Chondrocyte (in vitro differentiated cells): ENCODE data around the gene ITGA3. TPM values are rescaled to one million over a fixed set of nuclear protein-coding genes. Genes with fewer than 3 reads are reported as not detected.

Source experiments
- DNase-seq: peaks from one replicate; pipeline ENCODE4 v3.0.0; 2021; ENCODE audit warnings: mixed read lengths, low spot score
- H3K27ac Mint-ChIP-seq: one replicate; pipeline ENCODE4 v1.8.0; 2021; ENCODE audit warnings: mild to moderate bottlenecking, moderate library complexity, mixed read lengths; ENCODE audit not compliant: unreplicated experiment
- H3K27me3 Mint-ChIP-seq: 2 replicates; pipeline ENCODE4 v1.8.0; 2021; ENCODE audit warnings: low read depth, mixed read lengths
- H3K36me3 Mint-ChIP-seq: 2 replicates; pipeline ENCODE4 v1.8.0; 2021; ENCODE audit warnings: low read depth, mixed read lengths
- H3K4me1 Mint-ChIP-seq: 2 replicates; pipeline ENCODE4 v1.8.0; 2021; ENCODE audit warnings: low read depth, mild to moderate bottlenecking, mixed read lengths
- H3K4me3 Mint-ChIP-seq: one replicate; pipeline ENCODE4 v1.8.0; 2021; ENCODE audit warnings: mild to moderate bottlenecking, moderate library complexity, mixed read lengths; ENCODE audit not compliant: unreplicated experiment
- H3K9me3 Mint-ChIP-seq: 2 replicates; pipeline ENCODE4 v1.8.0; 2021; ENCODE audit warnings: low read depth, mixed read lengths
- CTCF ChIP-seq: fragments of 200-600 bp; sonication (generic); IDR thresholded peaks from 2 replicates; pipeline ENCODE4 v1.5.0; 2021; ENCODE audit warnings: antibody characterized with exemption, mild to moderate bottlenecking, moderate library complexity
- total RNA-seq: library from RNA; stranded (reverse); gene quantifications from 3 replicates; pipeline ENCODE4 v1.2.1, GENCODE V29; 2021

The ITGA3 gene
- total RNA-seq, 1 donor from 2014 or later = 216 TPM

GRCh38 chr17:50028736-50029120, 27.2 kb upstream of the ITGA3 start:
- no peaks in the 10 kb centered on the region for H3K27me3 Mint-ChIP-seq
- H3K4me1 Mint-ChIP-seq = peaks cover 53% of the 10 kb centered on the region
- TF ChIP-seq CTCF = no peak
- peak overlapping the region; percentile 100 for H3K27ac Mint-ChIP-seq
- H3K9me3 Mint-ChIP-seq = no peaks in the 10 kb centered on the region
- peak overlapping the region; percentile 77 for H3K4me3 Mint-ChIP-seq
- DNase-seq = peak; percentile 60
- no peaks in the 10 kb centered on the region for H3K36me3 Mint-ChIP-seq

- no peak for TF ChIP-seq CTCF
- DNase-seq = peak; percentile 76
- no peak overlapping the region for H3K4me3 Mint-ChIP-seq
- peaks cover 57% of the 10 kb centered on the region for H3K4me1 Mint-ChIP-seq
- H3K27ac Mint-ChIP-seq = peak overlapping the region; percentile 100
- H3K27me3 Mint-ChIP-seq = no peaks in the 10 kb centered on the region
- no peaks in the 10 kb centered on the region for H3K9me3 Mint-ChIP-seq
- no peaks in the 10 kb centered on the region for H3K36me3 Mint-ChIP-seq
These were observed 26.7 kb upstream of the ITGA3 start for GRCh38 chr17:50029185-50029584.

- TF ChIP-seq CTCF = no peak
- Mint-ChIP-seq H3K9me3 (no peaks in the 10 kb centered on the region), H3K4me3 (no peak overlapping the region), H3K27me3 (no peaks in the 10 kb centered on the region), H3K36me3 (no peaks in the 10 kb centered on the region), H3K27ac (peak overlapping the region; percentile 76), H3K4me1 (peaks cover 76% of the 10 kb centered on the region)
- peak; percentile 25 for DNase-seq
These were observed 22.6 kb upstream of the ITGA3 start for GRCh38 chr17:50033316-50033715.

GRCh38 chr17:50034498-50035364, 21.2 kb upstream of the ITGA3 start:
- Mint-ChIP-seq H3K36me3 (no peaks in the 10 kb centered on the region), H3K9me3 (no peaks in the 10 kb centered on the region), H3K27ac (no peak overlapping the region), H3K27me3 (no peaks in the 10 kb centered on the region), H3K4me3 (no peak overlapping the region), H3K4me1 (peaks cover 68% of the 10 kb centered on the region)
- no peak for TF ChIP-seq CTCF
- DNase-seq = peak; percentile 50

DNA sequence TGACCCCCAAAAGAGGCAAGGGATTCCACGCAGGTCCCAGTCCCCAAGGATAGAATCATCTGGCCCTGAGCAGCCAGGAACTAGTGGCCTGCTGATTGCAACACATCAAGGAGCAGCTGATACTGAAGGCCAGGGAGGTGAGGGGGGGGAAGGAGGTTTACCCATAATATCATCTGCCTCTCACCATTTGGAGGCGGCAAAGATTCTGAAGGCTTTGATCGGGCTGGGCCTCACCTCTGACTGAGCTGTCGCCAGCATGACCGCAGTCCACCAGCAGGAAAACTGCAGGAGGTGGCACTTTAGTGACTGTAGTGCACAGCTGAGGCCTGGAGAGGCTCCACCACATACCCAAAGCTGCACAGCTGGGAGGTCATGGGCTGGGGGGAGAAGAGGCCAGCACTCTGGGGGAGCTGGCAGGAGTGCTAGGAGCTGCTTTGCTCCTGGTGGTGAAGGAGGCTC, 20.5 kb upstream of the ITGA3 start:
- Mint-ChIP-seq H3K9me3 (no peaks in the 10 kb centered on the region), H3K27me3 (no peaks in the 10 kb centered on the region), H3K36me3 (no peaks in the 10 kb centered on the region), H3K4me3 (no peak overlapping the region), H3K4me1 (peaks cover 66% of the 10 kb centered on the region), H3K27ac (no peak overlapping the region)
- peak; percentile 24 for TF ChIP-seq CTCF
- DNase-seq = peak; percentile 59
